A673 (cell line): ENCODE measurements around the gene CFL1.

Experiments
- CTCF ChIP-seq: fragments of 300-800, 200-600 bp; sonication (generic); conservative IDR thresholded peaks from 2 replicates; pipeline ENCODE4 v1.5.1; 2017; ENCODE audit warnings: low read depth, mild to moderate bottlenecking, antibody characterized with exemption, low read length, moderate library complexity, mixed read lengths
- EZH2 ChIP-seq: fragments of 200-600 bp; sonication (generic); IDR thresholded peaks from 2 replicates; pipeline ENCODE4 v1.6.1; 2017; ENCODE audit warnings: borderline replicate concordance, low read depth, mild to moderate bottlenecking, mixed read lengths, antibody characterized with exemption, low read length; ENCODE audit not compliant: poor library complexity, severe bottlenecking

GRCh38 chr11:65882120-65883057 lies 24.4 kb upstream of the CFL1 start:
- TF ChIP-seq CTCF (no peak), EZH2 (no peak)
